NOMO-1 treated with dmso at 0.1 percent for 144 hours (cell line): ENCODE measurements around the gene QRICH2.
"Not testable (repeated sequence)": the region's sequence is repeated elsewhere in the genome, so short reads cannot be mapped to it uniquely, and the experiment has no call there.

Experiments used
- DNase-seq: peaks from one replicate; lab custom pipeline; 2025; ENCODE audit not compliant: unreplicated experiment; lab: John Stamatoyannopoulos, UW

The QRICH2 gene

DNA sequence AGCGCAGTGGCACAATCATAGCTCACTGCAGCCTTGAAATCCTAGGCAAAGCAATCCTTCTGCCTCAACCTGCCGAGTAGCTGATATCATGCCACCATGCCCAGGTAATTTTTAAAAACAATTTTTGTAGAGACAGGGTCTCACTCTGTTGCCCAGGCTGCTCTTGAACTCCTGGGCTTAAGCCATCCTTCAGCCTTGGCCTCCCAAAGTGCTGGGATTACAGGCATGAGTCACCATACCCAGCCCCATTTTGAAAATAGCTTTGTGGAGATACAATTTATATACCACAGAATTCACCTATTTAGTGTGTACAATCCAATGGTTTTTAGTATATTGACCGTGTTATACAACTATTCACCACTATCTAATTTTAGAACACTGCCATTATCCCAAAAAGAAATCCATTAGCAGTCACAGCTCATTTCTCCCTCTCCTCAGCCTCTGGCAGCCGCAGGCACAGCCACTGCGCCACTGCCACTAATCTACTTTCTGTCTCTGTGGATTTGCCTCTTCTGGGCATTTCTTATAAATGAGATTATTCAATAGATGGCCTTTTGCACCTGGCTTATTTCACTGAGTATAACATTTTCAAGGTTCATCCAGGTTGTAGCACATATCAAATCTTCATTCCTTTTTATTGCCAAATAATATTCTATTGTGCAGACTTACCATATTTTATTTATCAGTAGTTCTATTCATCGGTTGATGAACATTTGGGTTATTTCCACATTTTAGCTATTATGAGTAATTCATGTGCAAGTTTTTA is 74.3 kb downstream of the QRICH2 start:
- no peak for DNase-seq

DNA sequence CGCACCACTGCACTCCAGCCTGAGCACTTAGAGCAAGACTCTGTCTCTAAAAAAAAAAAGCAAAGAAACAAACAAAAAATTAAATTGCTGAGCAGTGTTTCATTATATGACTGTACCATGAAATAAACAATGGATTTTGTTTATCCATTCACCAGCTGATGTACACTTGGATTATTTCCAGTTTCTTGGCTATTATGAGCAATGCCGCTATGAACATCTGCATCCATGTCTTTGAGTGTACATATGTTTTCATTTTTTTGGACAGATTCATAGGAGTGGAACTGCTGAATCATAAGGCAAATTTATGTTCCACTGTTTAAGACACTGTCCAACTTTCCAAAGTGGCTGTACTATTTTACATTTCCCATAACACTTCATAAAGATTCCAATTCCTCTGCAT is 75.7 kb downstream of the QRICH2 start:
- no peak for DNase-seq

DNA sequence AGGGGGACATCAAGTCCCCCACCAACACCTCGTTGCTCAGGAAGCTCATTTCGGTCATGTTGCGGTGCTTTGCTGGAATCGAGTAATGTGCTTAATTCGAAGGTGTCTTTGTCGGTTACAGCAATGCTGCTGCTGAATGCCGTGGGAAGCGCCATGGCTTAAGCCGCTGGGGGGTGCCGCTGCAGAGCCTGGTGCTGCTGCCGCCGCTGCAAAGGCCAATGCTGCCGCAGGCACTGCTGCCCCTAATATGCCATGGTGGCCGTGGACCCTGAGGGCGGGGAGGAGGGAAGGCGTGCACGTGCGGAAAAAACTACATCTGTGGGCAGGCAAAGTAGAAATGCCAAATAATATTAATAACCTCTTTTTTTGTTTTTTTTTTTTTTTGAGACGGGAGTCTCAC is 81.3 kb downstream of the QRICH2 start:
- DNase-seq: not testable (repeated sequence)

DNA sequence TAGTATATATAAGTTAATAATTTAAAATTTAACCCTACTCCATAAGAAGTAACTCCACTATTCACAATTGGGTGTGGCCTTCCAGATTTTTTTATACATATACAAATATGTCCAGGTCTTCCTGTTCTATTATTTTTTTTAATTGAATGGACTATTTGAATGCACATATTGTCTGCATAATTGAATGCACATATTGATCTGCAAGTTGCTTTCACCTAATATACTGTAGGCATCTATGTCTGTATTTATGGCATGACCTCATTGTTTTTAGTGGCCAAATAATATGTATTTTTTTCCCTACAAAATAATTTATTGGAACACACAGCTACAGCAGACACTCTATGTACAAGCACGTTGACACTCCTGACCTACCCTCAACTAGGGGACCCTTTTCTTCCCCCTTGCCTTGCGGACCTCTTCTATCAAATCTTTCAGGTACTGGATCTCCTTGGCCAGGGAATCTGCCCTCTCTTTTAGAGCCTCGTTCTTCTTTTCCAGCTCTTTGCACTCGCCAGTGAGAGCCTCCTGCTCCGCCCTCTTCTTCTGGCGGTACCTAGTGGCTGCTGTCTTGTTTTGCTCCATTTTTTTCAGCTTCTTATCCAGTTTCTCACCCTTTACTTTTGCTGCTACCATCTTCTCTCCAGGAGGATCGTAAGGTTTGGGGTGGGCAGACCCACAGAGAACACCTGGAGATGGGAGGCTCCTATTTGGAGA is 82.5 kb downstream of the QRICH2 start:
- not testable (repeated sequence) for DNase-seq
